Osteocyte (in vitro differentiated cells): ENCODE results near the gene NOS1AP. TPM values are rescaled to one million over a fixed set of nuclear protein-coding genes. Genes with fewer than 3 reads are reported as not detected.

Source experiments
- DNase-seq: peaks from one replicate; pipeline ENCODE4 v3.0.0; 2021; ENCODE audit warnings: mixed read lengths; ENCODE audit not compliant: unreplicated experiment; ENCODE audit errors: extremely low spot score
- H3K27ac Mint-ChIP-seq: one replicate; pipeline ENCODE4 v1.8.0; 2021; ENCODE audit warnings: mild to moderate bottlenecking, mixed read lengths; ENCODE audit not compliant: unreplicated experiment
- H3K27me3 Mint-ChIP-seq: one replicate; pipeline ENCODE4 v1.8.0; 2021; ENCODE audit warnings: mixed read lengths; ENCODE audit not compliant: unreplicated experiment
- H3K36me3 Mint-ChIP-seq: one replicate; pipeline ENCODE4 v1.8.0; 2021; ENCODE audit warnings: mixed read lengths; ENCODE audit not compliant: unreplicated experiment
- H3K4me1 Mint-ChIP-seq: one replicate; pipeline ENCODE4 v1.8.0; 2021; ENCODE audit warnings: mixed read lengths; ENCODE audit not compliant: unreplicated experiment
- H3K4me3 Mint-ChIP-seq: one replicate; pipeline ENCODE4 v1.8.0; 2021; ENCODE audit warnings: mild to moderate bottlenecking, moderate library complexity, mixed read lengths; ENCODE audit not compliant: unreplicated experiment
- H3K9me3 Mint-ChIP-seq: one replicate; pipeline ENCODE4 v1.8.0; 2021; ENCODE audit warnings: mixed read lengths; ENCODE audit not compliant: unreplicated experiment
- total RNA-seq: library from RNA; stranded (reverse); gene quantifications from 2 replicates; pipeline ENCODE4 v1.2.1, GENCODE V29; 2021
- TF ChIP-seq, protein P1 (sequence below): fragments of 200-600 bp; sonication (generic); IDR thresholded peaks from 2 replicates; pipeline ENCODE4 v1.5.0; 2021; ENCODE audit warnings: antibody characterized with exemption, mild to moderate bottlenecking, moderate library complexity

NOS1AP gene
- total RNA-seq, 1 donor from 2014 or later = 2.5 TPM

DNA sequence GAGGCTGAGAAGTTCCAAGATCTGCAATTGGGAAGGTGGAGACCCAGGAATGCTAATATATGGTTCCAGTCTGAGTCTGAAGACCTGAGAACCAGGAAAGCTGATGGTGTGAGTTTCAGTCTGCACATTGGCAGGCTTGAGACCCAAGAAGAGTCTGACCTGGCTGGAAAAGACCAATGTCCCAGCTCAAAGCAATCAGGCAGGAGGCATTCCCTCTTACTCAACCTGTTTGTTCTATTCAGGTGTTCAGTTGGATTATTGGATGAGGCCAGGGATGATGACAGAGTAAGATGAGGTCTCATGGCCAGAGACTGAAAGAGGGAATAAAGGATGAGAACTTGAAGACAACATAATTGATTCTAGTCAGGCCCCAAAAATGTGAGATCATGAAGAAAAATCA lies 257.1 kb downstream of the NOS1AP start:
- H3K4me1 Mint-ChIP-seq = peaks cover 13% of the 10 kb centered on the region
- H3K27me3 Mint-ChIP-seq = peaks cover 41% of the 10 kb centered on the region
- H3K9me3 Mint-ChIP-seq = no peaks in the 10 kb centered on the region
- no peak overlapping the region for H3K4me3 Mint-ChIP-seq
- no peak for DNase-seq
- TF ChIP-seq, protein P1, sequence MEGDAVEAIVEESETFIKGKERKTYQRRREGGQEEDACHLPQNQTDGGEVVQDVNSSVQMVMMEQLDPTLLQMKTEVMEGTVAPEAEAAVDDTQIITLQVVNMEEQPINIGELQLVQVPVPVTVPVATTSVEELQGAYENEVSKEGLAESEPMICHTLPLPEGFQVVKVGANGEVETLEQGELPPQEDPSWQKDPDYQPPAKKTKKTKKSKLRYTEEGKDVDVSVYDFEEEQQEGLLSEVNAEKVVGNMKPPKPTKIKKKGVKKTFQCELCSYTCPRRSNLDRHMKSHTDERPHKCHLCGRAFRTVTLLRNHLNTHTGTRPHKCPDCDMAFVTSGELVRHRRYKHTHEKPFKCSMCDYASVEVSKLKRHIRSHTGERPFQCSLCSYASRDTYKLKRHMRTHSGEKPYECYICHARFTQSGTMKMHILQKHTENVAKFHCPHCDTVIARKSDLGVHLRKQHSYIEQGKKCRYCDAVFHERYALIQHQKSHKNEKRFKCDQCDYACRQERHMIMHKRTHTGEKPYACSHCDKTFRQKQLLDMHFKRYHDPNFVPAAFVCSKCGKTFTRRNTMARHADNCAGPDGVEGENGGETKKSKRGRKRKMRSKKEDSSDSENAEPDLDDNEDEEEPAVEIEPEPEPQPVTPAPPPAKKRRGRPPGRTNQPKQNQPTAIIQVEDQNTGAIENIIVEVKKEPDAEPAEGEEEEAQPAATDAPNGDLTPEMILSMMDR = no peak
- H3K36me3 Mint-ChIP-seq = no peaks in the 10 kb centered on the region
- no peak overlapping the region for H3K27ac Mint-ChIP-seq

- TF ChIP-seq, protein P1 = no peak
- no peak for DNase-seq
- Mint-ChIP-seq H3K4me3 (no peak overlapping the region), H3K9me3 (no peaks in the 10 kb centered on the region), H3K4me1 (peaks cover 13% of the 10 kb centered on the region), H3K36me3 (no peaks in the 10 kb centered on the region), H3K27ac (no peak overlapping the region), H3K27me3 (peaks cover 40% of the 10 kb centered on the region)
Observed at GRCh38 chr1:162327144-162327787, 257.8 kb downstream of the NOS1AP start.

- TF ChIP-seq, protein P1 = no peak
- peaks cover 38% of the 10 kb centered on the region for H3K27me3 Mint-ChIP-seq
- peaks cover 13% of the 10 kb centered on the region for H3K4me1 Mint-ChIP-seq
- H3K9me3 Mint-ChIP-seq = no peaks in the 10 kb centered on the region
- no peak for DNase-seq
- H3K36me3 Mint-ChIP-seq = no peaks in the 10 kb centered on the region
- no peak overlapping the region for H3K27ac Mint-ChIP-seq
- H3K4me3 Mint-ChIP-seq = no peak overlapping the region
Observed at GRCh38 chr1:162327788-162328165, 258.3 kb downstream of the NOS1AP start.

DNA sequence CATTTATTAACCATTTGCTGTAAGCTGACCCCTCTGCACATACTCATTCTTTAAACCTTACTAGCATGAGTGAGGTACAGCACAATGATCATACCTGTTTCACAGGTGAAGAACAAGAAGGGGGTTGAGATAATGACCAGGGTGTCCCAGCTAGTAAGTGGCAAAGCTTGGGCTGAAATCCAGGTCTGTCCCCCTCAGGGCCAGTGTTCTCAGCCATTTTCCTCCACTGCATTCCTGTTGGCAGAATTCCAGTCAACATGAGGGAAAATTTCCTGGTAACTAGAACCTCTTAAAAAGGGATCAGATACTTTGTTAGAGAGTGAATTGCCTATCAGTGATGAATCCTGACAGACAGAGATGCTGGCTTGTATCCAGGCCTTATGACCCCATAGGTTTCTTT lies 259.0 kb downstream of the NOS1AP start:
- H3K4me3 Mint-ChIP-seq = no peak overlapping the region
- H3K4me1 Mint-ChIP-seq = peaks cover 13% of the 10 kb centered on the region
- TF ChIP-seq, protein P1 = no peak
- H3K27ac Mint-ChIP-seq = no peak overlapping the region
- H3K9me3 Mint-ChIP-seq = no peaks in the 10 kb centered on the region
- no peaks in the 10 kb centered on the region for H3K36me3 Mint-ChIP-seq
- H3K27me3 Mint-ChIP-seq = peaks cover 32% of the 10 kb centered on the region
- DNase-seq = no peak

DNA sequence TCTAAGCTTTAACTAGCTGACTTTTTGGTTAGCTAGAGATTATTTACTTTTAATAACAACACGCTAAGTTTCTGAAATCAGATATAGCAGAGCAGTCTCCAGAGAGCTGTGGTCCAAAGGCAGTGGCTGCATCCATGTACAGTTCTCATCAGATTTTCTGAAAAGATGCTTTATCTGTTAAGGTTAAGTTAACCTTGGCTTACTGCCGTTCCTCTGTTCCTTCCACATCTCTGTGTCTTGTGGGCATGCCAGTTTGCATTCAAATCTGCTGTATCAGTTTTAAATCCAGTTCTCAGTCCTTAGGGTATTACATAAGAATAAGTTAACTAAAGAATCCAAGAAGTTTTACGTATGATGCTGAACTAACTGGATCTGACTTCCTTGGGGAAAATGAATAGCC lies 260.3 kb downstream of the NOS1AP start:
- Mint-ChIP-seq H3K4me3 (no peak overlapping the region), H3K27me3 (peaks cover 24% of the 10 kb centered on the region), H3K9me3 (no peaks in the 10 kb centered on the region), H3K4me1 (peaks cover 13% of the 10 kb centered on the region), H3K27ac (no peak overlapping the region), H3K36me3 (no peaks in the 10 kb centered on the region)
- TF ChIP-seq, protein P1 = no peak
- DNase-seq = no peak
